HG03097 (cell line): ENCODE measurements around the gene STX7.
"Not testable (repeated sequence)": the region's sequence is repeated elsewhere in the genome, so short reads cannot be mapped to it uniquely, and the experiment has no call there.

ENCODE experiments used
- ATAC-seq: cut with Tn5 transposase; IDR thresholded peaks from one replicate; pipeline ENCODE4 v1.9.1; 2021; ENCODE audit not compliant: unreplicated experiment, low FRiP score

The STX7 gene, protein sequence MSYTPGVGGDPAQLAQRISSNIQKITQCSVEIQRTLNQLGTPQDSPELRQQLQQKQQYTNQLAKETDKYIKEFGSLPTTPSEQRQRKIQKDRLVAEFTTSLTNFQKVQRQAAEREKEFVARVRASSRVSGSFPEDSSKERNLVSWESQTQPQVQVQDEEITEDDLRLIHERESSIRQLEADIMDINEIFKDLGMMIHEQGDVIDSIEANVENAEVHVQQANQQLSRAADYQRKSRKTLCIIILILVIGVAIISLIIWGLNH

DNA sequence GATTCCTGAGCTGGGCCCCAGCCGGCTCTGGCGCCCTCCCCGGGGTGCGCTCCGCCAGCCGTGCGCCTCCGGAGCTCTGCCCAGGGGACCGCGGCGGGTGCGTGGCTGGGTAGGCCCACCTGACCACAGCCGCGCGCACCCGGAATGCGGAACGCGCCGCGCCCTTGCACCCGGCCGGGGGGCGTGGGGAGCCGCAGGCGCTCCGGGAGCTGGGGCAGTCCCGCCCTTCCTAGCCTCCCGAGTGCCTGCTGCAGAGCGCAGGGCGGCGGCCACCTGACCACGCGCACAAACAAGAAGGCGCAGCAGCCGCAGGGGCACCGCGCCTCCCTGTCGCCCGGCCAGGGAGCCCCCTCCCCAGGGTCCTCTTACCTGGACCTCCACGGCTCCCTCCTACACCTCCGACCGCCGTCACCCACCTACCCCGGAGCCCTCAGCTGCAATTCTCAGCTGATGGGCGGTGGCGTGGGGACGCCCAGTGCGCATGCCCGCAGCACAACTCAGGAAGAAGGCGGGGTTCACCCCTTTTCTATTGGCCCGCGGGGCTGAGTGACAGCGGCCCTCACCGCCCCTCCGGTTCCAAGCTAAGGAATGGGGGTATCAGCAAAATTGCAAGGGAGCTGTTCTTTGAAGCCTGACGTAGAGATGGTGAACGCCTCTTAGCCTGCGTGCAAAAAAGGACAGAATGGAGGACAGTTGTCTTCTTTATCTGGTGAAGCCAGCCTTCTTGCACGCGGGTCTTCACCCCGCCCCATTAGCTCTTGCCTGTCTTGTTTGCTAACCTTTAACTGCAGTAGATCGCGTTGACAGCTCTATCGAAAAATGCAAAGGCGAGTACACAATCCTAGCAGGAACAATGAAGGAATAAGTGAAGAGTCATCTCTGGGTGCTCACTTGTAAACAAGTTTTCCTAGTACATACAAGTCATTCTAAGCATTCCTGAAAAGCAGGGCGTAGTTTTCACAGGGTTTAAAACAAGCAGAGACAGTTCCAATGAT is at the start of gene STX7:
Gene STX7, minus strand, starts transcription at position 479 of the 995 bp plus-strand sequence. CDS start 9,586 bp downstream, outside the sequence.
- peak; percentile 84 for ATAC-seq

DNA sequence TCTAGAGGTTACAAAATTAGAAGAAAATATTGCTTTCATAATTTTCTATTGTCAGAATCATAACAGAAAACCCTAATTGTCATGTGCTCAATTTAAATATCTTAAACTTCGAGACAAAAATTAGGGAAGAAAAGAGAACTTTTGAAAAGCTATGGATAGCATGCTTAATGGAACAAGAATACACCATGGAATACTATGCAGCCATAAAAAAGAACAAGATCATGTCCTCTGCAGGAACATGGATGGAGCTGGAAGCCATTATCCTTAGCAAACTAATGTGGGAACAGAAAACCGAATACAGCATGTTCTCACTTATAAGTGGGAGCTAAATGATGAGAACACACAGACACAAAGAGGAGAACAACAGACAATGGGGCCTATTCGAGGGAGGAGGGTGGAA is 47.2 kb upstream of the STX7 start:
- not testable (repeated sequence) for ATAC-seq

DNA sequence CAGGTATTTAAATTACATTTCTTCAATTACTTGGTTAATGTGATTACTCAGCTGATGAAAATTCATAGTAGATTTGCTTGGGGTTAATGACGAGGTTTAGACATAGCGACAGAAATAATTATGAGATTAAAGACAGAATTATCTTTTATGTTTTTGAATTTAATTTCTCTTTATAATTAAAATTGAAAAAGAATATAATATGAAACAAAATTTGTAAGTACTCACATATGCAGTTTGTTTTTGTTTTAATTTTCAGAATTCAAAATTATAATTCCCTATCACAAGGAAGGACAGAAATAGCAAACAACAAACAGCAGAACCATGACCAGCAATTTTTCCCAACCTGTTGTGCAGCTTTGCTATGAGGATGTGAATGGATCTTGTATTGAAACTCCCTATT is 39.5 kb upstream of the STX7 start, which contains the start of gene TAAR8:
Gene TAAR8, plus strand, starts transcription at position 301 of the 400 bp plus-strand sequence. Its CDS starts 21 bp downstream, at position 322.
- no peak for ATAC-seq

DNA sequence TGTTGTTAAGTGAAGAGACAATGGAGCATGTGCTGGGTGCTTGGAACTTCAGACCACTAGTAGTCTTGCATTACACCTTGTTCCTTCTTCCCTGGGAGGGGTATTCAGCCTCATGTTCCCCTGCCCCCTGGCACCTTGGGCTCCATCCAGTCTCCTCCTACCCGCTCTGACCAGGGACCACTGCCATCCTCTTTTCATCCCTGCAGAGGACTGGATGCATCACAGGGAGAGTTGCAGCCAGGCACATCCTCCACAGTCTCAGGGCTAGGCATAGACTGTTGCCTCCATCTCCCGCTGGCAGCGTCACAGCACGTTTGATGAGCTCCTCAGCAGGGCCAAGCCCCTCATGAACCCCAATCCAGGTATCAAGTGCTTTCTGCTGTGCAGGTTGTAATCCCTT is 38.3 kb upstream of the STX7 start:
- ATAC-seq: no peak

DNA sequence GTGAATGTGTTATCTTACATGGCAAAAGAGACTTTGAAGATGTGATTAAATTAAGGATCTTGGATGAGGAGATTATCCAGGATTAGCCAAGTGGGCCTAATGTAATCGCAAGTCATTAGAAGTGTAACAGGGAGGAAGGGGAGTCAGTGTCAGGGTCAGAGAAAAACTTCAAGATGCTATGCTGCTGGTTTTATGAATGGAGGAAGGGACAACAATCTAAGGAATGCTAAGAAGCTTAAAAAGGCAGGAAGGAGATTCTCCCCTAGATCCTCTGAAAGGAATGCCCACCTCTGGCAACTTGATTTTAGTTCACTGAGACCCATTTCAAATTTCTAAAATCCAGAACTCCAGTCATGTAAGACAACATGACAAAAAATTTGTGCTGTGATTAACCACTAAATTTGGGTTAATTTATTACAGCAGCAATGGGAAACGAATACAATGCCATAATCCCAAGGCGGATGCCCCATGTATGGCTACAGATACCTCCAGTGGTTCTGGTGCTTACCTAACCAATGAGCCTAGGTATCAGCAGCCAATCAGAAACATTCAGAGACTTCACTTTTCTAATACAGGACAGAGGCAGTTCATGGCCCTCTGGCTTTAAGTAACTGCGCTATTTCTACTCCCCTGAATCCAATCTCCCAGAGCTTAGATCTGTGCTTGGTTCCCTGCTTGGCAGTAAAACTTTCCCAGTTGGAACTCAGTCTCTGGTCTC is 36.0 kb upstream of the STX7 start:
- no peak for ATAC-seq

DNA sequence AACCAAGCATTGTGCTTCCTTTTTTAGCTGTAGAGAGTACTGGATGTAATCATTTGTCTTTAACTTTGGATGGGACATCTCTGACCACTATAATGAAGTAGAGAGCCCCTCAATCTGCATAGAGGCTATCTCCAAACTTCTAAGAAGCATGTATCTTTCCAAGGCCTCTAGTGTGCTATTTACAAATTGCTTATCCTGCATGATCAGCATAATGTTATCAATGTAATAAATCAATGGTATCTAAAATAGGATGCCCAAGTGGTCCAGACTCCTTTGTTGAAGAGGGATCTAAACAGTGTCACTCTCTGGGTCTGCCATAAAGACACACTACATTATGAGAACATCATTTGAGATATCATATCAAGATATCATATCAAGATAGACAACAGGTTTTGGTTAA is 31.9 kb upstream of the STX7 start:
- no peak for ATAC-seq

DNA sequence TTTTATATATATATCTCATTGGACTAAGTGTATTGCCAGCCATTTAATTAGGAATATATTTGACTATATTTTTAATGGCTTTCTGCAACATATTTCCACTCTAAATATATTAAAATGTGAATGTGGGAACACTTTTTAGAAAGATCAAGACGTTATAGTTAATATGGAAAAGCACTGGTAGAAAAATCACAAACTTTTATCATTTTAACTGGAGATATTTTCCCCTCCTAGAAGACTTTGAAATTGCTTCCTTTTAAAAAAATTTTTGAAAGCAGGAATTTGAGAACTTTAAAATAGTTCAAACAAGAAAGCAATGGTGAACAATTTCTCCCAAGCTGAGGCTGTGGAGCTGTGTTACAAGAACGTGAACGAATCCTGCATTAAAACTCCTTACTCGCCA is 25.1 kb upstream of the STX7 start, which contains the start of gene TAAR9:
Gene TAAR9, plus strand, starts transcription at position 301 of the 400 bp plus-strand sequence. Its CDS starts 13 bp downstream, at position 314.
- no peak for ATAC-seq

DNA sequence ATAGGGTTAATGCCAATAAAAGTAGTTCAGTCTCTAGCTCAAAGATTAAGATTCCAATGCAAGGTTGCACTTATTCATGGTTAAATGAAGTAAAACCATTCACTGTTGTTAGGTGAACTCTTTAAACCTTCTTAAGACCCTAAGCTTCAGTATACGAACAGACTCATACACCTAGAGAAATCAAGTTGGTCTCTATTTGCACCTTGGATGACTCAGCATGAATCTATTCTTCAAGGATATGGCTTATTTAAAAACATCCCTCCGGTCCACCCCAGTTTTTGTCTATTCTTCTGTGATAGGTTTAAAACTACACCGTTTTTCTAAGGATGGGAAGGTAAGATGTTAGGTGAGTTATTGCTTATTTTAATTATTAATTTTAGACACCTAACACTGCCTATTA is 24.2 kb upstream of the STX7 start:
- ATAC-seq: no peak

DNA sequence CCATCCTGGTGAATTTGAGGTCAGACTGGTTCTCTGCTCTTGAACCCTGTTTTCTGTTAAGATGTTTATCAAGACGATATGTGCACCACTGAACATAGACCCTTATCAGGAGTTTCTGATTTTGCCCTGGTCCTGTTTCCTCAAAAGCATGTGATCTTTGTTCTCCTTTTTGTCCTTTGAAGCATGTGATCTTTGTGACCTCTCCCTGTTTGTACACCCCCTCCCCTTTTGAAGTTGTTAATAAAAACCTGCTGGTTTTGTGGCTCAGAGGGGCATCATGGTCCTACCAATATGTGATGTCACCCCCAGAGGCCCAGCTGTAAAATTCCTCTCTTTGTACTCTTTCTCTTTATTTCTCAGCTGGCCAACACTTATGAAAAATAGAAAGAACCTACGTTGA is 21.6 kb upstream of the STX7 start:
- not testable (repeated sequence) for ATAC-seq

DNA sequence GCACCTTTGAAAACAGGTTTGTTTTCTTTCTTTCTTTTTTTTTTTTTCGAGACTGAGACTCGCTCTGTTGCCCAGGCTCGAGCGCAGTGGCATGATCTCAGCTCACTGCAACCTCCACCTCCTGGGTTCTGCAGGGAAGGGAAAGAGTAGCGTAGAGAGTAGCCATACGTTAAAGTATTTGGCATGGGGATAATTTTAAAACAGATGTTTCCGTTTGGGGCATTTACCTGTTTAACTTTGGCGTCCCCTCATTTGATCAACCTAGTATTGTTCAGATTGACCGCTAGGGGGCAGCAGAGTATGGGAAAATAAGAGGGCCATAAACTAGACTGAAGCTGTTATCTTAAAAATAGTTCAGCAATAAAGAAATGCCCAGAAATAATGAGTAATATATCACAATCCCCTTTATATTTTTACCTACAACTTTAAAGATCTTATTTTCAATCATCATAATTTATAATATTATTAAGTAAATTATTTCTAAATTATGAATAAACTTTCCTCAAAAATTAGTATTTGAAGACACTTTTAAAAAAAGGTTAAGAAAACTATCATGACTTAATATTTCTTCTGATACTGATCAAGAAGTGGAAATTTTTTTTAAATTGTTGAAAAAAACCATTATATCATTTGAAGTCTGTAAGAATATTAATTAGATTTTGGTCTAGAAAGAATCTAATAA is 17.5 kb upstream of the STX7 start:
- ATAC-seq: no peak

DNA sequence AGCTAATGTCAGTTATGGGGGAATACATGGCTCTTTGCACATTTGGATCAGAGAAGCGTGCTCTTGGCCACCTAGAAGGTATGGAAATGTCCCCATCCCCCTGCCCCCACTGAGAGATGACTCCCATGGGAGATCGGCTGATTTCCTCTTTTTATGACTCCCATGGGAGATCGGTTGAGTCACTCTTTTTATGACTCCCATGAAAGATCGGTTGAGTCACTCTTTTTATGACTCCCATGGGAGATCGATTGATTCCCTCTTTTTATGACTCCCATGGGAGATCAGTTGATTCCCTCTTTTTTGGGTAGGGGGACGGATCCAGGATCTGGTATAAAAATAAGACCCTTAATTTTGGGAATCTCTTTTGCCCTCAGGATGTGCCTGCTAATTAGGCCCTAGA is 14.9 kb upstream of the STX7 start:
- ATAC-seq: no peak

DNA sequence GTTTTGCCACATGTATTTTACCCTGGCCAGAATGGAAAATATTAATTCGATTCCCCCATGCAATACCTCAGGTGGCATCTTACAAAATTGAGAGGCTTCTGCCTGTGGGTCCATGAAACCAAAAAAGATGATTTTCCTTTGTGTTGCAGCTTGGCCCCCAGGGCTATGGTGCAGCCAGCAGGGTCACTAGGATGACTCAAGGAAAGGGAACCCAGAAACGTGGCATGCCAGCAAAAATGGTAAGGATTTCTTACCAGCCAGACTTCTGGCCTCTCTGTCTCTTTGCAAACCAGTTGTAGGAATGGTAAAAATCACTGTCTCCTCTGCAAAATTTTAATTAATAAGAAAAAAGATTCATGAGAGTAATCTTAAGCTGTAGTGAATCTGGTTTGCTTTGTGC is 13.5 kb upstream of the STX7 start:
- ATAC-seq: no peak

DNA sequence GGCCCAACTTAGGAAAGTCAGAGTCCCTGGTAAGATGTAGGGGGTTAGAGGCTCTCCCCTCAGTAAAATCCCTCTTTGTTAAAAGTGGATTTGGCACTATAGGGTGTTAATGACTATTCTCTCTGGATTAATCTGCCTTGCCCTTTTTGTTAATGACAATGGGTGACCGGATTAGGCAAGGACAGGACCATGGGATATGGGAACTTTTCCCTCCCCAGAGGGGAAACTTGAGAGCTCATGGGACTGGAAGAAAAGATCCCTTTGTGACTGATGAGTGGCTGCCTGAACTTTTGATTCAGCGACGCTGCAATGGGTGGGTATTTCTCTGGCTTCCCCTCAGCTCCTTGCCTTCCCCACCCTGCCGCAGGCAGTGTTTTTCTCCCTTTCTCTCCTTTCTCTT is 12.9 kb upstream of the STX7 start:
- no peak for ATAC-seq

DNA sequence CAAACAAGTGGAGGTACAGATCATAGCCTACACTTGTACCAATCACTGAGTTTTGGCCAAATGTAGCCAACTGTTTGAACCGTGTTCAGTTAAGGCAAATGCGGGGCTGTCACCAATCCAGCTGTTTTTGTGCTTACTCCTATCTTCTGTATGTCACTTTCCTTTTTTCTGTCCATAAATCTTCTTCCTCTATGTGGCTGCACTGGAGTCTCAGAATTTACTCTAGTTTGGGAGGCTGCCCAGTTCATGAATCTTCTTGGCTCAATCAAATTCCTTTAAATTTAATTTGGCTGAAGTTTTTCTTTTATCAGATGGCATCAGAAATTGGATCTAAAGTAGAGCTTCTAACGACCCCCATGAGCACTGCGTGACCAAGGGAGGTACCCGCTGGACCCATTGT is 11.7 kb upstream of the STX7 start:
- no peak for ATAC-seq

DNA sequence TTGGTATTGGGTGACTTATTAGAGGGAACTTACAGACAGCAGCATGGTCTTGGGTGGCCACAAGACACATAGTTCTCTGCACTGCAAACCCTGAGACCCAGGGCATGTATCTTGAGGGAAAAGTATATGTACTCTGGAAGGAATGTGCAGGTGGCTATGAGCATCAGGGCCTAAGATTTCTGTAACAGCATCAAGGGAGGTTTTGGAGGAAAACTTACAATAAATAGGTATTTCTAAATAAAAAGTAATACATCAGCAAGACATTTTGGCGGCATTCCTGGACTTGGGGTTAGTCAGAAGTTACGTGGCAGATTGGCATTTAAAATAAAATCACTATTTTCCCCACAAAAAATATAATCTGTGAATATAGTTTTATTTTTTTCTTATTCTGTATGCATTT is 8.0 kb upstream of the STX7 start:
- no peak for ATAC-seq

DNA sequence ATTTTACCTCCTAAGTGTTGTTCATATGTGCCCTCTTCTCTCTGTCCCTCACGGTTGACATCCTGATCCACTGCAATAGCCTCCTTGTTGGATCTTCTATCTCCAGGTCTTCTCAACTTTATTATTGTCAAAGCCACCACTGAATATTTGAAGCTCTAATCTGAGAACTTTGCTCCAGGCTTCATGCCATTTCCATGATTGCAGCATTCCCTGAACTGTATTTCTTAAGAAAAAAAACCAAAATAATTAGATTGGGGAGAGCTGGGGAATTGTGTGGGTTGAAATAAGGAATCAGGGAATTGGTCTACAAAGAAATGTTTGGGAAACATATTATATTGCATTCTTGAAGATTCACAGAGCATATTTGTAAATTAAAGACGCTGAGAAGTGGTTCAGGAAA is 2.5 kb upstream of the STX7 start:
- no peak for ATAC-seq

DNA sequence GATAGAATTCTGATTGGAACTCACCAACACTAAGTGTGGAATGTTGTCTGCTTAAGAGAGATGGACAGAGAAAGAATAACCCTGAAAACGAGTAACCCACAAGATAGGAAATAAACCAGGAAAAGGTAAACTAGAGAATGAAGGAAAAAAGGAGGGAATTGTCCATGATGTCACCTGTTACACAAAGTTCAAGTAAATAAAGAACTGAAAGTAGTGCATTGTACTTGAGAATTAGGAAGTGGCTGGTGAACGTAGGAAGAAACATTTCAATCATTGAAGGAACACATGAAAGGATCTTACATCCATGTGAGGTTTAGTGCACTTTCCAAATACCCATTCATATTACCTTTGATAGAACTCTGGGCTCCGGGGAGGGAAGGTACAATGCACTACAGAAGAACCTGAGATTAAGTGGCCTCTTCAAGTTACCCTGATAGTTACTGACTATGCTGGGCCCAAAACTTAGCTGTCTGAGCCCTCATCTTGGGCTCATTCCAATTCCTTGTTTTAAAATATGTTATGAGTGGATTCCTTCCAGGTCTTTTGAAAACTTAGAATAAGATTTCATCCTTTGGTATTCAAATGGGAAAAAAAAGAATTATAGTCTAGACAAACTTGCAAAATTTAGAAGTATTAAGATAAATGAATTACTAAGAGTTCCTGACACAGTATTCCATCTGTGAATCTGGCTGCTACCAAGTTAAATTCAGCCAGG is 1.1 kb upstream of the STX7 start:
- ATAC-seq: no peak

DNA sequence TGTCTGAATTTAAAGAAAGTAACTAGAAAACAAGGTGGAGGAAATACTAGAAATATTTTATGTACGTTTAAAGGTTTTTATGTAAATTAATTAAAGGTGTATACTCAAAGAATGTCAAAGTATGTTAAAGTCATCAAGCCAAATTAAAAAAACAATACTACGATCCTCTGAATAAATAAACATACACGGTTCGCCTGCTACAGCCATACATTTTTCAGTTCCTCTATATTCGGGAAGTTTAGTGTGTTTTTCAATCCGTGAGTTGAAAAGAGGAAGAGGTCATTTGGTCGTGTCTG is 626 bp downstream of the STX7 start:
- no peak for ATAC-seq

DNA sequence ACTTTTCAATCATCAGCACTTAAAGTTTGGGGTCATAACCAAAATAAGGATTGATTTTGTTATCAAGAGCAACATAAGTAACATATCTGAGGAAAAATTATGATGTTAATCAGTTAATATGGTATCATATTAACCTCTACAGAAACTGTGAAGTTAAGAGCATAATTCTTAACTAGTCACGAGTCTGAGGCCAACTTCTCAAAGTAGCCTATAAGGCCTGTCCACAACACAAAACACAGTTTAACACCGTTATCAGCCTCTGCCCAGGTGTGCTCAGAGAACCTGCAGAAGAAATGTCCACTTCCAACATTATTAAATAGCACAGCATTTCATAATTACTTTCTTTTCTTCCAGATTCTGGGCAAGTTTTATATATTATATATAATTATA is 1.1 kb downstream of the STX7 start:
- ATAC-seq: peak; percentile 29
